Sigmoid colon (tissue), 4 donors: Measurements from ENCODE around the gene PPM1F.

Experiments used
- CTCF ChIP-seq, 4 experiments: fragments of 450-650 bp in 3 of 4; fragments of 200-600 bp in 1 of 4; IDR thresholded peaks; one replicate each; pipeline ENCODE4 v1.5.1; 2016 to 2019; ENCODE audit warnings: antibody characterized with exemption in 4 of 4, mild to moderate bottlenecking in 3 of 4, moderate library complexity in 2 of 4
- POLR2A ChIP-seq, 2 donors: fragments of 450-650 bp; IDR thresholded peaks; one replicate each; pipeline ENCODE4 v1.6.1; 2016; ENCODE audit warnings: antibody characterized with exemption in 2 of 2, mild to moderate bottlenecking in 2 of 2, moderate library complexity in 2 of 2
- POLR2AphosphoS5 ChIP-seq, 4 donors: sonication (generic); formaldehyde crosslinking; IDR thresholded peaks; one replicate each; pipeline ENCODE4 v1.6.1; 2017; ENCODE audit warnings: antibody characterized with exemption in 4 of 4

- TF ChIP-seq CTCF (IDR thresholded peaks at IDR 0.05) (no peak), POLR2A (IDR thresholded peaks at IDR 0.05) (no peak), POLR2AphosphoS5 (IDR thresholded peaks at IDR 0.05) (no peak)
These were observed 3.7 kb downstream of the PPM1F start for GRCh38 chr22:21948824-21949568.
